NCI-H748 (cell line): ENCODE results near the gene SDC4.

Source experiments
- DNase-seq: peaks from one replicate; lab custom pipeline; 2025; ENCODE audit not compliant: unreplicated experiment; lab: John Stamatoyannopoulos, UW

Gene SDC4

DNA sequence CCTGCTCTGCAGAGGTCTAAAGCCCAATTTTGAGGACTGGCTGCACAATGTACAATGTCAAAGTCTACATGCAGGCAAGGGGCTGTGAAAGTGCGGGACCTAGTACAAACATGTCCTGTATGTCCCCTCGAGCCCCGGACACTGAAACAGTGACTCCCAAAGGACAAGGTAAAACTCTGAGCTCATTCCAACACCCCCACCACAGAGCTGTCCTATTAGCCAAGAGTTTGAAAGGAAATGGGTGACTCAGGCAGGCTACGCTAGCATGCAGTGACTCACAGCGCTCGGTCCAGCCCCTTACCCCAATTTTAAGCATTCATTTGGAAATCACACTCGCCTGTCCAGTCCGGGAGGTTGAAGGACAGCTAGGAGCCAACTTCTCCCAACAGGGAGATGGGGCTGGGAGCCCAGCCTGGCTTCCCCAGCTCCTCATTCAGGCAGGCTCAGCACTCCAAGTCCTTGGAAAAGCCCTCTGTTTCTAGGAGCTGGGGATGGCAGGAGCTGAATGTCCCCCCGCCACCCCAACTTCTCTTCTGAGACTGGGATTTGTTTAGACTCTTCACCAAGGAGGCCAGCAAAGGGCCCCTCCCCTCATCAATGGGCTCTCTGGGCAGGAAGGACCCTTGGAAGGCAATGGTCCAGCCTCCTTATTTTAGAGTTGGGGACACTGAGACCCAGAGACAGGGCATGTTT is 3.9 kb downstream of the SDC4 start:
- no peak for DNase-seq

DNA sequence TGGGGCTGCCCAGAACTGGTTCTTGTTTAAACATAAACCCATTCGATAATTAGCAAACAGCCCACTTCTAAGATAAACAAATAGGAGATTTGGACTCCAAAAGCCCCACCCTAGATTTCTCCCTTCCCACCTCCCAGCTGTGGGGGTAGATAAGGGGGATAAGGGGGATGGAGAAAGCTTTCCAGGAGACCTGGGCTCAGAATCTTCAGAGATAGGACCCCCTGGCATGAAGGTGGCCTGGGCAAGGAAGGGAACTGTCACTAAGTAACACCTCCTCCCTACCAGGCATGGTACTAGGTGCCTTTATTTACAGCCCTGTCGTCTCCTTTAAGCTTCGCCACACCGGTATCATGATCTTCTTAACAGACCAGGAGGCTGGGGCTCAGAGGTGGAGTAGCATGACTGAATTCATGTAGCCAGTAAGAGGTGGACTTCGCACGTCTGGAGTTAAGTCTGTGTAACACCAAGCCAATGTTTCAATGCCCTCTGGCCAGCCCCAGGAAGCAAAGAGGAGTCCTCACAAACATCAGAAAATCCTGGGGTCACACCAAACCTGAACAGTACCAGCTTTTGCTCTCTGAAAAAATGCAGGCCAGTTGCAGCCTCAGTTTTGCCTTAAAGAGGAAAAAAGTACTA is 4.6 kb downstream of the SDC4 start:
- DNase-seq, result peak; percentile 95

DNA sequence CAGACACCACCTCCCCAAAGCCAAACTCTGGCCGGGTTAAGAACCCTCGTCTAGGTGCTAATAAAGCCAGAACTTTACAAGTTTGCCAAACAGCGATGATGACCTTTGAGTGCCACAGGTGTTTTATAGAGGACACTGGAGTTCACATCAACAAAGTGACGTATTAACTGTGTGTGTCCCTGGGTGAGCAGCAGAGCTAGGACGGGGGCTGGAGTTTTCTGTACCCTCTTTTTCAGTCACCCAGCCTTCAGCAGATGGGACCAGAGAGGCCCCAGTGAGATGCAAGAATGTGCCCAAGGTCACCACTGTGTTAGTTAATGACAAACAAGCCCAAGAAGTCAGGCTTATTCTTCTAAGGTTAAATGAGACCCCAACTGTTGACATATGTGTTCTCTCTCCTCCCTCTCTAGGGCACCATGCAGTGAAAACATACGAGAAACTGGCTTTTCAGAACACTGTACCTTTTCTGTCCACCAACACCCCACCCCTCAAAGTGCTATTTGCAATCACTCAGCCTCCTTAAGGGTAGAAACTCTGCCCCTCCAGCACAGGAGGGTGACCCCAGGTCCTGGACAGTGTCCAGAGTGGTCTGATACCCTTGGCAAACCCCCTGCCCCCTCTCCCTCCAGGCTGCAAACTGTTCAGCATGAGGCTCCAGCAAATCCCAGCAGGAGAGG is 5.2 kb downstream of the SDC4 start:
- peak; percentile 49 for DNase-seq

DNA sequence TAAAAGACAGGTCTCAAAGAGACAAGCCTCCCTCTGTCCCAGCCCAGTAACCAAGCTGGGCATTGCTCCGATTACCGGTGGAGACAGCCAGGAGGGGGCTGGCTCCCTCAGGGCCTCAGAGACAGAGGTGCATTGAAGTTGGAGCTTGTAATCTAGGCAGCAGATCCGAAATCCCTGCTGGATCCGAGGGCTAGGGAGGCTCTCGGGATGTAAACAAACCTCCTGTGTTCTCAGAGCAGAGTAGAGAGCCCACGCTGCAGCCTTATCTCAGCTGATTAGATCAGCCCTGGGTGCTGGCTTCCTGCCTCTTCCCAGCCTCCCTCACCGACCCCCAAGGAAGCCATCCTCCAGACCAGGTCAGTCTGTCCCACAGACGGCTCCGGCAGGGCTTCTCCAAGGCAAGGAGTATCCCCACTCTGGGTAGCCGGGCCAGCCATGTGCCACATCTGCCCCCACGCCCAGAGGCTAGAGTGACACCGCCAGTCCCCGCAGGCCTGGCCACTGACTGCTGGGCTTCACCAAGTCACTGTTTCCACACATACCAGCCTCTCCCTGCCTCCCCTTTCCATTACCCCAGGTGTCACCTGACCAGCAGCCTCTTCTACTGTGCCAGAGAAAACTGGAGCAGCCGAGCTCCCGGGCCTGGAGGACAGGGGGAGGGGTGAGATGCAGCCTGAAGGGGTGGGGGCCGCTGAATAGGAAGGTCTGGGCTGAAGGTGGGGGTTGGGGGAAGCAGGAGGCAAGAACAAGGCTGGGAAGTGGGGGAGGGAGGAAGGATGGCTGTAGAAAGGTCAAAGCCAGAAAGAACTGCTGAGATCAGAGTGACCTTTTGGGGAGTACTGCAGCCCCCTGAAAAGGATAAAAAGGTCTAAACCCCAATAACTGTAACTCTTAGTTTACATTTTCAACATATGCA is 6.0 kb downstream of the SDC4 start:
- peak; percentile 41 for DNase-seq

DNA sequence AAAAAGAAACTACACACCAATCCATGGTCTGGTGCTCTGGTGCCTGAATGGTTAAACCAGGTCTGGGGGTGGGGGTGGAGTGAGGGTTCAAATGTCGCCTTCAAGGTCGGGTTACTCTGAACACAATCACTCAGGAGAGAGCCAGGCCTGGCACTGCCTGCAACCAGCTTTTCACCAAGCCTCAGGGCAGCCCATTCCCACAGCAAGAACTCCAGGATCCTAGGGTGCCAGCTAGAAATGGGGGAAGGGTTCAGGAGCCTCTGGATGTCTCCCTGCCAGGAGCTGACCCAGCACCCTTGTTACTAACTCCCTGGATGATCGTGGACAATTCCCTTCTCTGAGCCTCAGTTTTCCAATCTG is 6.7 kb downstream of the SDC4 start:
- DNase-seq, result no peak

DNA sequence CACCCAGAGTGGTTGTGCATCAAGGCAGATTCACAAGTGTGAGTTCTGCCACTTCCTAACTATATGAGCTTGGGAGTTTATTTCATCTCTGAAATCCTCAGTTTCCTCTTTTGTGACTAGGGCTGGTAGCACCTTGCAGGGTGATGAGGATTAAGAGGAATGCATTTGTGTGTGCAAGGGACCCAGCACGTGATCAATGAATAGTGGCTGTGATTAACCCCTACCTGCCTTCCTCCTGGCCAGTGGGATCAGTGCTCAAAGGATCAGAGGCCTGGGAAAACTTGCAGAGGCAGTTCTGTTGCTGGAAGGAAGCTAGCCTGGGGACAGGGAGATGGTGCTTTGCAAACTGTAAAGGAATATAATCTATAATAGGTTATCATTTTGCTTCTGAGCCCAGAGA is 7.3 kb downstream of the SDC4 start:
- no peak for DNase-seq

DNA sequence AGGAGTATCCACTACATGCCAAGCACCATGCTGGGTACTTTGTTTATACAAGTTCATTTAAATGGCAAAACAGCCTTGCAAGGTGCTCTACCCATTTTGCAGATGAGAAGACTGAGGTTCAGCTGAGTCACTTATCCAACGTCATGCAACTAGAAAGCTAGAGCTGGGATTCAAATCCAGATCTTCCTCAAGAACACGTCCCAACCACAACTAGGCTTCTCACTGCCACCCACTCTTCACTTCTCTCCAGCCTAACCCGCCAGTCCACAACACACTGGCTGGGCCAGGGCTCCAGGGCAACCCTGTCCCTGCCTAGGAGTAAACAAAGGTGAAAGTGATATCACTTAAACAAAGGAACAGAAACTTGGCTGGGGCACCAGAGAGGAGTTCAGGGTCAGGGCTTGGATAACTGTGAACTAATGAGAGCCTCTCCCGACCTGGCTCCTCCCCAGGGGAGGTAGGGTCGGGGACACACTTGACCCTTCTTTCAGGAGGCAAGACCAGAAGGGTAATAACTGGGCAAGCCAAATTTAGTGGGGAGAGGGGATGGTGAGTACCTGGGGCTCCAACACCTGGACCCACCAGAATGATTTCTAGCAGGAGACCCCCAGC is 7.9 kb downstream of the SDC4 start:
- DNase-seq, result no peak

DNA sequence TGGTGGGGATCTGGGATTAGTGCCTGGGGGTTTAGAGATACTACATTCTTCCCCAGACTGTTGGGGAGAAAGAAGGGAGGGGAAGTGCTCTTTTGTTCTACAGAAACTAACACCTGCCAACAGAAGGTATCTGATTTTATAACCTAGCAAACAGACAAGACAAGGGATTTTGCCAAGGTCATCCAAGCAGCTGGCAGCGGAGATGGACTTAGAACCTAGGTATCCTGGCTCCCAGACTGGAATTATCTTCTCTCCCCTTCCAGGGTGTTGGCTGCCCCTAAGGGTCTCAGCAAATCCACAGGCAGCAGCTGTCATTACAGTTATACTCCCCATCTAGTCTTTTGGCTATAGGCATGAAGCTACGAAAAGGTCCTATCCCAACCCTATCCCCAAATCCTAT is 8.4 kb downstream of the SDC4 start:
- peak; percentile 55 for DNase-seq

DNA sequence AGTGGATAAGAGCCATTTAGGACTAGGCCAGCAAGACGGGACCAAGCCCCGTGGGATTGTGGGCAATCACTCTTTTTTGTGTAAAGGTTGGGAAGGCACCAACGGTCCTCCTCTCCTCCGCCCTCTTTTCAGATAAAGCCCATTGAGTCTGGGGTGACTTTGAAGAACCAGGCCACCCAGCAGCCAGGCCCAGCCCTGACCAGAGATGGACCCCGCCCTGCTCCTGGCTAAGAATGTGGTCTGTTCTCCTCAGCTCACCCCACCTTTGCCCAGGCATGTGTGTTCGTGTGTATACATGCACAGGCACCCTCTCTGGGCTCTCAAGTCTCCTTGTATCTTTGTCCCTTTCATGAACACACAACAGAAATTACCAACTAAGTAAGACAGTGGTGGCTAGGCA is 9.1 kb downstream of the SDC4 start:
- DNase-seq, result no peak

DNA sequence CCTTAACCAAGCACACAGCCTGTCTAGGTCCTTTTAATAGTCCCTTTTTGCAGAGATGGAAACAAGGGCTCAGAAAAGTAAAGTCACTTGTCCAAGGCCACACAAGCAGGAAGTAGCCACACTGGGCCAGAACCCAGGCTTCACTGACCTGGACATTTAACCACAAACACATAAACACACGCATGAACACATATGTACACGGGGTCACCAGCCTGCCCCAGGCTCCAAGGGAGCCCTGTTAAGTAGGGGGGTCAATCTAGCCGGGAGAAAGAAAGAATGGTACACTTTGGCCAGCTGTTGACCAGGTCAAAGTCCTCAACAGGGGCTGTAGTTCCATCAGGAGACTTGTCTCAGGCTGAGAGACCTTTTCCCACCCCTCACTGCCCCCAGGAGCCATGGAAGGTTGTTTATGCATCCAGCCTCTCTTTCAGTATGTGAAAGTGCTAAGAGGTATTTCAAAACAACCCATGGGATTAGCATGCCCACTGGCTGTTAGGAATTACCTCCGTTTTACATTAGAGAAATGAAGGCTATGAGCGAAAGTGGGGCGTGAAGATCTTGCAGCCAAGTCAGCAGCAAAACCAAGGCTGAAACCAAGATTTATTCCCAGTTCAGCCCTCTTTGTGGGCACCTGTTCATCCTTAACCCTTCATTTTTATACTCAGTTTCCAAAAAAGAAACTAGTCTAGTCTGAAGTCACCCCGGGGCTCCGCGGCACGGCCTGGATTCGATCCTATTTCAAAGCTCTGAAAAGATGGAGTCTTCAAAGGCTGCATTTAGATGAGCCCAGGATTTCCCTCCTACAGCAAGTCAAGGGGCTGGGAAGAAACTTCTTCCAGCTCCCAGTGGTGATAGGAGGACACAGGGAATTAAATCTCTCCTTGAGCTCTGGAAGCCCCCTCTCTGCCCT is 9.8 kb downstream of the SDC4 start:
- no peak for DNase-seq

DNA sequence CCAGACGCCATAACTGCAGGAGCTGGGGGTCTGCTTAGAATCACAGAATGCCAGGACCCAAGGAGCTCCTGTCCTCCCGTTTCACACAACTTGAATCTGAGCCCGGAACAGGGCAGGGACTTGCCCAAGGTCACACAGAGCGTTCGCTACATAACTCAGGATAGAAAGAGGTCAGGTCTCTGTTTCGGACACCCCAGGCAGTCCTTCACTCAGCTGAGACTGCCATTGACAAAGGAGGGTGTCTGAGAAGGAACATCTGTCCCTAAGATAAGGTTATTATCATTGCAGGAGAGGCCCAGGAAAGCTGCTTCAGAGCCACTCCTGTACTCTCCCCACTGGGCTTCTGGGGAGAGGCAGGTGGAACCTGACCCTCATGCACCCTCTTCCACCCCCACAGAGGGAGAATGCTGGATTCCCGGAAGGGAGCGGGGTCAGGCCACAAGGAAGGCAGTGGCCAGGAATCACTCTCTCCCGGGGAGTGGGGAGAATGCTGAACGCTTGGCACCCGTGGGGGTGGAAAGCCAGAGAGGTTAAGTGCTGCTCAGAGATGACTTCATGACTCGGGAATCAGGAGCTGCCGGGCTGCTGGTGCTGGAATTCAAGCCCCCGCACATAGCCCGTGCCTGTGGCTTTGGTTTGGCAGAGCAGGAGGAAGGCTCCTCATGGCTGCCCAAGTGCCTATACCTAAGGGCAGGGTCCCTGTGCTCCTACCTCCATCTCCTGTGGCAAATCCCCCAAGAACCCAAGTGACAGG is 10.7 kb downstream of the SDC4 start:
- no peak for DNase-seq

DNA sequence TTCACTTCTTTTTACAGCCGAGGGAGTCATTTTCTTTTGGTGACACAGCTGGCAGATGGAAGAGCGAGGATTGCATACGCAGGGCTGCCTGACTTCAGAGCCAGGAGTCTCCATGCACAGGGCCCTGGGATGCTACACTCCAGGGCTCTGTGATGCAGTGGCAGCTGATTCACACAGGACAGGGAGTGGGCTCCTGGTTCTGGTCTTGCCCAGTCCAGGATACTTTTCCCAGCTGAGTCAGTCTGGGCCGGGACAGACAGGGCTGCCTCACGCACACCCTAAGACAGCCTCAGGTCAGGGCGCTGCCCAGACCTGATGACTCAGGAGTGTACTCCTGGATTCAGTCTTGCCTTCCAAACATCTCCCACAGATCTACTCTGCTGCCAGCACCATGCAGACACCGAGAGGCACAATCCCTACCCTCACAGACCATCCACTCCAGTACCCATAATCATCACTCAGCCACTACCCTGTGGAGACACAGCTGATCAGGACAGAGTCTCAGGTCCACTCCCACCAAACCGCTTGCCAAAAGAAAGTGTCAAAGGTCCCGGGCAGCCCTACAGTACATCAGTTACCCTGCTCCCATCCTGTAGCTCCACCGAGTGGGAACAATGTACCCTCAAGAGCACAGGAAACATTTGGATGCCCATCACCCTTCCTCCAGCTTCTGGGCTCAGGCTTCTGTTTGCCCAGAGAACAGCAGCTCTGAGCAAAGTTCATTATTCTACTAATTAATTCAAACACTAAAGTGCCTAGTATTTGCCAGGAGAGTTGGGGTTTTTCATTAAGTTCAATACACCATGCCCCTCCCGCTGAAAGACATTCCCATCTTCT is 11.5 kb downstream of the SDC4 start:
- no peak for DNase-seq

DNA sequence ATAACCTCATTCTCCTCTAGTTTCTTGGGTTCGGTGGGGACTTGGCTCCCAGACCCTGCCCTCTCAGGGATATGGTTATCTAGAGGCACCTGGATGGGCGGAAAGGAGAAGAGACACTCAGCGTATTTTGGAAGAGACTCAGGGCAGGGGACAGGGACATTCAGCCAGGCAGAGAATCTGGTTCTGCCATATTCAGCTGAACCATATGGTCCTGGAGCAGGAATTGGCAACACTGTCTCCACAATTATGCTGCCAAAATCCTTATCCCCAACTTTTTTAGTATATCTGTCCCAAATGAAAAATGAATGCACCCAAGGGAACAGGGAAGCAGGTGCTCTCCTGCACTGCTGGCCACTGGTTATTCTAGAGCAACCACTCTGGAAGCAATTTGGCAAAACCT is 17.7 kb downstream of the SDC4 start:
- no peak for DNase-seq

DNA sequence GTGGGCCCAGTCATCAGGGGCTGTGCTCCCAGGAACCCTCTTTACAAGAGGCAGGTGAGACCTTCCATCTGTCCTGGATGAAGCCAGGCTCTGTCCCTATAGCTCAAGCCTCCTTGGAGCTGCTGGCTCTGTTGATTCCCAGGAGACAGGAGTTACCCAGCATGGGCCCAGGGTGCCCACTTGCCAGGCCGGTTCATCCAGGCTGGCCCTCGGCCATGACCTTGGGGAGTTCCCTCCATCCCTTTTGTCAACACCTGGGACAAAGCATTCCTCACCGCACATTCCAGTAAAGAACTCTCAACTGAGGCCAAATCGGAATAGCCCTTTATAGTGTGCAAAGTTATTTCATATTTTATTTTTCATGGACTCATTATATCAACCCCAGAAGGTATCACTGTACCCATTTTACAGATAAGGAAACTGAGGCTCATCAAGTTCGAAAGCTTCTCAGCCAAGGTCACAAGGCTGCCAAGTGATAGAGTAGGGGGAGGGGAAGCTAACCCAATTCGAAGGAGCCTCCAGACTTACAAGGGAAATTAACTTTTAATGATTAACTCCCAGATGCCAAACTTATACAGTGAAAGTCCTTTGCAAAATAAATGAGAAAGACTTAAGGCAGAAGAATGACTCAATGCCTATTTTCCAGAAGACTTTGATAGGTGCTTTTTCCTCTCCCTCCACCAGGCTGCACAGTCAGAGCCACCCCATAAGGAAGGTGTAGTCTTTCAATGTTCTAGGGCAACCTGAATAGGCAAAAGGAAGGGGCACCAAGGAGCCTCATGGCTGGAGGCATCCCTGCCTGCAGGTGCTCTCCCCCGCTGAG is 18.5 kb downstream of the SDC4 start:
- DNase-seq, result no peak

DNA sequence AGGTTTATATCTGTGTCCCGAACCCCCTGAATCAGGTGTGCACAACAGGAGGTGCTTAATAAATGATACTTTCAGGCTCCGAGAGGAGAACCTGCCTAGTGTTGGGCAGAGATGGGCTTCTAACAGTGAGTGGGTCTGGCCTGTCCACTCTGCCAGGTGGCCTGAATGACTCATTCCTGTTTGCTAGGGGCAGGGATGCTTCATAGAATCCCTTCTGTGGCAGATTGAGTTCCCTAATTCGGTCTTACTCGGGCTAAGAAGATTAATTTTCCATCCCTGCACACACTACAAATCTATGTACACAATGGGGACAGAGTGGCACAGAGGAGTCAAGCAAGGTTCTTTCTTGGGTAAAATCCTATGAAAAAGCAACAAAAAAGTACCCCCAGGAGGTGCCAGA is 19.8 kb downstream of the SDC4 start:
- no peak for DNase-seq

DNA sequence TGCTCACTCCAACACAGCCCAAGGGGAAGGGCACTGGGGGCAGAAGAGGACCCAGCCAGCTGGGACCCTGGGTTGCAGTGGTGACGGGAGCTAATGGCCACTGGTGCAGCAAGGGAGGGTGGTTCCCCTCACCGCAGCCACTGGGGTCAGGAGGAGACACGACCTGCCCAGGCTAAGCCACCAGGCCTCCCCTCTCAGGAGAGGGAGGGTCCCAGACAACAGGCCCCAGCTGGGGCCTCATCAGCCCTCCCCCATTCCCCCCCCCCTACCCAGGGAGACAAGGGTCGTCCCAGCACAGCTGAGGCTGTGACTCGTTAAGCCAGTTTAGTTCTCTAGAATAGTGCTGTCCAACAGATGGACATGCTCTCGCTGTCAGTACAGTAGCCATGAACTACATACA is 22.9 kb downstream of the SDC4 start:
- no peak for DNase-seq

DNA sequence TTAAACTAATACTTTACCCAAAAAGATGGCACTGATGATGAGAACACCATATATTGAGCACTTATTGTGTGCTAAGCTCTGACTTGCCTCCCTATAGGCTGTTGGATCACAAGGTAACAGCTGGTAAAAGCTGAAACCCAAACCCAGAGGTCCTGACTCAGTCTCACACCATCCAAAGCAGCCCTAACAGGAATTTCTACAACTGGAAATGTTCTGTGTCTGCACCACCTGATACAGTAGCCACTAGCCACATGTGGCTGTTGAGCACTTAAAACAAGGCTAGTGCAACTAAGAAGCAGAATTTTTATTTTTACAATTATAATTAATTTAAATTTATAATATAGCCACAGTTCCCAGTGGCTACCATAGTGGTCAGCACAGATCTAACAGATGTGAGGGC is 24.5 kb downstream of the SDC4 start:
- no peak for DNase-seq

DNA sequence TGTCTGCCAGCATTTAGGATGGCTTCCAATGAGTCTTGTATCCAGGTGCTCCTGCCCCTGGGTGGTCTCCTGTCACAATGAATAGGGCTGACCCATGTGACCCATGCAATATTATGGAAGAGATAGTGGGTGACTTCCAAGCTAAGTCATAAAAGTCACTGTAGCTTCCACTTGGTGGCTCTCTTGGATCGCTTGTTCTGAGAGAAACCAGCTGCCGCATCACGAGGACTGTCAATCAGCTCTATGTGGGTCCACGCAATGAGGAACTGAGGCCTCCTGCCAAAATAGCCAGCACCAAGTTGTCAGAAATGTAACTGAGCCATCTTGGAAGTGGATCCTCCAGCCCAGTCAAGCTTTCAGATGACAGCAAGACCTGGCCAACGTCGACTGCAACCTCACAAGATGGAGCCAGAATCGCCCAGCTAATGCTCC is 25.3 kb downstream of the SDC4 start:
- peak; percentile 41 for DNase-seq
